ENCODE measurements around the gene THSD7B. TPM values are rescaled to one million over a fixed set of nuclear protein-coding genes. Genes with fewer than 3 reads are reported as not detected.

Gene THSD7B
- total RNA-seq, 1 donor from 2014 or later, result 0.81 TPM

DNA sequence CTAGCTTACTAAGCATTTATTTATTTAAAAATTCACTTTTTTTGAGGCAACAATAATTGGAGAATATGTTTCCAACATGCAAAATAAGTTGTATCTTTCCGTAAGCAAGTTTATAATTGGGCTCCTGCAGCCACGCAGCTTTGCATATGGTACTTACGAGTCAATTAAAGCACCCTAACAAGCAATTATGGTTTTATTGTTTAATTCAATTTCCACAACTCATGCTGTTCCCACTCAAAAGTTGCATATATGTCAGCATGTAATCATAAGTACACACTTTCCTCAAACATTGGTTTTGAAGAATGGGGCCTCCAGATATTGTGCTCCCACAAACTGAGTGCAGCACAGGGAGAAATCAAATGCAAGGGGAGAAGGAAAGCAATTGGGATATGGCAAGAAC lies 613.8 kb downstream of the THSD7B start:
- no peak overlapping the region for H3K4me3 ChIP-seq (ENCODE audit: low read depth, low read length)
- no peak for DNase-seq (ENCODE audit: low read depth)
- TF ChIP-seq, protein P1, sequence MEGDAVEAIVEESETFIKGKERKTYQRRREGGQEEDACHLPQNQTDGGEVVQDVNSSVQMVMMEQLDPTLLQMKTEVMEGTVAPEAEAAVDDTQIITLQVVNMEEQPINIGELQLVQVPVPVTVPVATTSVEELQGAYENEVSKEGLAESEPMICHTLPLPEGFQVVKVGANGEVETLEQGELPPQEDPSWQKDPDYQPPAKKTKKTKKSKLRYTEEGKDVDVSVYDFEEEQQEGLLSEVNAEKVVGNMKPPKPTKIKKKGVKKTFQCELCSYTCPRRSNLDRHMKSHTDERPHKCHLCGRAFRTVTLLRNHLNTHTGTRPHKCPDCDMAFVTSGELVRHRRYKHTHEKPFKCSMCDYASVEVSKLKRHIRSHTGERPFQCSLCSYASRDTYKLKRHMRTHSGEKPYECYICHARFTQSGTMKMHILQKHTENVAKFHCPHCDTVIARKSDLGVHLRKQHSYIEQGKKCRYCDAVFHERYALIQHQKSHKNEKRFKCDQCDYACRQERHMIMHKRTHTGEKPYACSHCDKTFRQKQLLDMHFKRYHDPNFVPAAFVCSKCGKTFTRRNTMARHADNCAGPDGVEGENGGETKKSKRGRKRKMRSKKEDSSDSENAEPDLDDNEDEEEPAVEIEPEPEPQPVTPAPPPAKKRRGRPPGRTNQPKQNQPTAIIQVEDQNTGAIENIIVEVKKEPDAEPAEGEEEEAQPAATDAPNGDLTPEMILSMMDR (conservative IDR thresholded peaks at IDR 0.05; ENCODE audit: low read depth, low read length), result no peak

DNA sequence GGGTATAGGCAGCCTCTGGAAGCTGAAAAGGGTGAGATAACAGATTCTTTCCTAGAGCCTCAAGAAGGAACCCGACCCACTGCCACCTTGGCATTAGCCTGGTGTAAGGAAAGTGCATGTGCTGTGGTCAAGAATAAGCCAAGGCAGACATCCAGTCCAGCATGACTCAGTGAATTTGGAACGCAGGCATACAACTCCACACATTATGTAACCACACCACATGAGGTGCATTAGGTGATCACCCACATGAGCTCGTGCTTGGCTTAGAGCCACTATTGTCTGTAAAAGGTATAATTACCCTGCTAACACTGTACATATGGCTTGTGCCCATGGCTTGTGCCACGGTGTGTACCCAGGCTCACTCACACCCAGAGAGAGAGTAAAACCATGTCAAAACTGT lies 615.3 kb downstream of the THSD7B start:
- H3K4me3 ChIP-seq (ENCODE audit: low read depth, low read length), result no peak overlapping the region
- DNase-seq (ENCODE audit: low read depth), result peak; percentile 68
- TF ChIP-seq, protein P1 (conservative IDR thresholded peaks at IDR 0.05; ENCODE audit: low read depth, low read length), result no peak

GRCh38 chr2:137381731-137382130 lies 616.4 kb downstream of the THSD7B start:
- no peak overlapping the region for H3K4me3 ChIP-seq (ENCODE audit: low read depth, low read length)

DNA sequence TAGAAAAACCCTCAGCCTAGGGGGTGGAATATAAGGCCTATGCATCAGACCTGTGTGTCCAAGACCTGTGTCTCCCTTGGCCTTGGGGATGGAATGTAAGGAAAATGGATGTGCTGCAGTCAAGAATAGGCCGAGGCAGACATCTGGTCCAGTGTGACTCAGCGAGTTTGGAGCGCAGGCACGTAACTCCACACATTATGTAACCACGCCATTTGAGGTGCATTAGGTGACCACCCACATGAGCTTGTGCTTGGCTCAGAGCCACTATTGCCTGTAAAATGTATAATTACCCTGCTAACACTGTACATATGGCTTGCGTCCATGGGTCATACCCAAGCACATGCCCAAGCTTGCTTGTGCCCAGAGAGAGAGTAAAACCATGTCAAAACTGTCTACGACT lies 618.0 kb downstream of the THSD7B start:
- TF ChIP-seq, protein P1 (conservative IDR thresholded peaks at IDR 0.05; ENCODE audit: low read depth, low read length), result no peak
- no peak overlapping the region for H3K4me3 ChIP-seq (ENCODE audit: low read depth, low read length)
- no peak for DNase-seq (ENCODE audit: low read depth)

More at GRCh38 chr2:137381731-137382130, 616.4 kb downstream of the THSD7B start:
- TF ChIP-seq, protein P1 (conservative IDR thresholded peaks at IDR 0.05; ENCODE audit: low read depth, low read length), result no peak
- DNase-seq (ENCODE audit: low read depth), result no peak

- no peak overlapping the region for H3K4me3 ChIP-seq (ENCODE audit: low read depth, low read length)
- no peak for DNase-seq (ENCODE audit: low read depth)
- TF ChIP-seq, protein P1 (conservative IDR thresholded peaks at IDR 0.05; ENCODE audit: low read depth, low read length), result no peak
Measured at GRCh38 chr2:137387044-137387443, 621.7 kb downstream of the THSD7B start.

DNA sequence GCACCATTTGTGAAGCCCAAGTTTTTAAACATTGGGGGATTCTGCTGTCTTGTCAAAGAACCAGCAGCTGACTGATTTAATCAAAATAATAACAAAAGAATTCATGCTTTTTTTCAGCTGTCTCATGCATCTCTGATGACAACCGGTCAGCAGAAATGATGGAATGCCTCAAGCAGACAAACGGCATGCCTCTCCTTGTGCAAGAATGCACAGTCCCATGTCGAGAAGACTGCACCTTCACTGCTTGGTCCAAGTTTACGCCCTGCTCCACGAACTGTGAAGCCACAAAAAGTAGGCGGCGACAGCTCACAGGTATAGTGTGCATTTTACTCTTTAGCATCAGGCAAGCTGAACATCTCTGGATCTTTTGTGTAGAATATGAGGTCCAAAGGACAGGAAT lies 640.2 kb downstream of the THSD7B start:
- TF ChIP-seq, protein P1 (conservative IDR thresholded peaks at IDR 0.05; ENCODE audit: low read depth, low read length), result no peak
- no peak for DNase-seq (ENCODE audit: low read depth)
- H3K4me3 ChIP-seq (ENCODE audit: low read depth, low read length), result no peak overlapping the region

DNA sequence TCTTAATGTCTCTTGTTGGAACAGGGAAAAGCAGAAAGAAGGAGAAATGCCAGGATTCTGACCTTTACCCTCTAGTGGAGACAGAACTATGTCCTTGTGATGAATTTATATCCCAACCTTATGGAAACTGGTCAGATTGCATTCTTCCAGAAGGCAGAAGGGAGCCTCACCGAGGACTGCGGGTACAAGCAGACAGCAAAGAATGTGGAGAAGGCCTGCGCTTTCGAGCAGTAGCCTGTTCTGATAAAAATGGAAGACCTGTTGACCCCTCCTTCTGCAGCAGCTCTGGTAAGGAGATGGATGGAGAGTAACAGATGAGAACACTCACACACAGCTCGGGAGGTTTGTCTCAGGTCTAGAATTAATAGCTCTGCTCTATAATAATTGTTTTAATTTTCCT lies 646.2 kb downstream of the THSD7B start:
- H3K4me3 ChIP-seq (ENCODE audit: low read depth, low read length), result no peak overlapping the region
- TF ChIP-seq, protein P1 (conservative IDR thresholded peaks at IDR 0.05; ENCODE audit: low read depth, low read length), result no peak
- no peak for DNase-seq (ENCODE audit: low read depth)
